H4 (cell line): ENCODE data around the gene NME7. TPM values are rescaled to one million over a fixed set of nuclear protein-coding genes. Genes with fewer than 3 reads are reported as not detected.
"Not testable (repeated sequence)": the region's sequence is repeated elsewhere in the genome, so short reads cannot be mapped to it uniquely, and the experiment has no call there.

Experiments used
- DNase-seq: peaks from one replicate; pipeline ENCODE4 v3.0.0-alpha.2; 2015; ENCODE audit warnings: low spot score
- total RNA-seq: library from RNA; depleted of rRNA; stranded (reverse); fragments of >200 nt; shearing (Covaris generic); gene quantifications from 2 replicates; pipeline ENCODE4 v1.2.3, GENCODE V29; 2014

NME7 gene
- total RNA-seq, 1 experiment from 2014 or later: 50.4 TPM

DNA sequence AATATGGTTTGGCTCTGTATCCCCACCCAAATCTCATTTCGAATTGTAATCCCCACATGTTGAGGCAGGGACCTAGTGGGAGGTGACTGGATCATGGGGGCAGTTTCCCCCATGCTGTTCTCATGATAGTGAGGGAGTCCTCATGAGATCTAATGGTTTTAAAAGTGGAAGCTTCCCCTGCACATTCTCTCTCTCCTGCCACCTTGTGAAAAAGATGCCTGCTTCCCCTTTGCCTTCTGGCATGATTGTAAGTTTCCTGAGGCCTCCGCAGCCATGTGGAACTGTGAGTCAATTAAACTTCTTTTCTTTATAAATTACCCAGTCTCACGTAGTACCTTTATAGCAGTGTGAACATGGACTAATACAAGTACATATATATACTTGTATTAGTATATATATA is 25.5 kb downstream of the NME7 start:
- not testable (repeated sequence) for DNase-seq

DNA sequence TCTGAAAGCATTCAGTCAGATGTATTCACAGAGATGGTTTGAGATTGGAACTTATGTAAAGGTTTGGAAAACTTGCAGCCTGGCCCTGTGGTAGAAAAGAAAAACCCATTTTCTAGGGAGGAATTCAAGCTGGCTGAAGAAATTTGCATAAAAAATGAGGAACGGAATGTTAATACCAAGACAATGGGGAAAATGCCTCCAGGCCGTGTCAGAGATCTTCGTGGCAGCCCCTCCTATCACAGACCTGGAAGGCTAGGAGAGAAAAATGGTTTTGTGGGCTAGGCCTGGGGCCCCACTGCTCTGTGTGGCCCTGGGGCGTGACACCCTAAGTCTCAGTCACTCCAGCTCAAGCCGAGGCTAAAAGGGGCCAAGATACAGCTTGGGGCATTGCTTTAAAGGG is 26.7 kb downstream of the NME7 start:
- no peak for DNase-seq

DNA sequence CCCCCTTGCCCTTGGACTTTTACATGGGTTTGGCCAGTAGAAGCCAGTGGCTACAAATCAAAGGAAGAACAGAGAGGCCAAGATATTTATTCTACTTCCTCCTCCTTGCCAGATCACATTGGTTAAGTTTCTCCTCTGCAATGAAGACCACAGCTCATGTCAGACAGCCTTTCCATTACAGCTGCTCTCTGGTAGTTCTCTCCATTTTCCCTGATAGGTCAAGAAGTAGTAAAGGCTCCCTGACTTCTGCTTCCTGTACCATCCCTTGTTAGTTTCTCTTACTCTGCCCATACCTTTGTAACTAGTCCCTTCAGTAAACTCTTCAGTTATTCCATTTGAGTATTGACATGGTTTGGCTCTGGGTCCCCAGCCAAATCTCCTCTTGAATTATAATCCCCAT is 27.8 kb downstream of the NME7 start:
- no peak for DNase-seq

DNA sequence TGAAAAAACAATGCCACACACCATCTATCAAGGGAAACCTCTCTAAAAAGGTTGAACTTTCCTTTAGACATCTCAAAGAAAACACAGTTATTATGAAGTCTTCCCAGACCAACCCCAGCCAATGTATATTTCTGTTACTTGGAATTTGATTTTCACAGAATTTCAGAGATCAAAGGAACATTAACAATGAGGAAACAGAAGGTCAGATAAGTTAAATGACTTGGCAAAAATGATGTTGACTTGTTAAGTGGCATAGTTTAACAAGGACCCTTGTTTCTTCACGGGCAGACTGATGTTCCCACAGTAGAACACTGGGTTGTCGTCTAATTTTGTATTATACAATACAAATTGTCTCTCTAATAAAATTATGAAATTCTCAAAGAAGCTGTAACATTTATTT is 29.0 kb downstream of the NME7 start:
- no peak for DNase-seq

DNA sequence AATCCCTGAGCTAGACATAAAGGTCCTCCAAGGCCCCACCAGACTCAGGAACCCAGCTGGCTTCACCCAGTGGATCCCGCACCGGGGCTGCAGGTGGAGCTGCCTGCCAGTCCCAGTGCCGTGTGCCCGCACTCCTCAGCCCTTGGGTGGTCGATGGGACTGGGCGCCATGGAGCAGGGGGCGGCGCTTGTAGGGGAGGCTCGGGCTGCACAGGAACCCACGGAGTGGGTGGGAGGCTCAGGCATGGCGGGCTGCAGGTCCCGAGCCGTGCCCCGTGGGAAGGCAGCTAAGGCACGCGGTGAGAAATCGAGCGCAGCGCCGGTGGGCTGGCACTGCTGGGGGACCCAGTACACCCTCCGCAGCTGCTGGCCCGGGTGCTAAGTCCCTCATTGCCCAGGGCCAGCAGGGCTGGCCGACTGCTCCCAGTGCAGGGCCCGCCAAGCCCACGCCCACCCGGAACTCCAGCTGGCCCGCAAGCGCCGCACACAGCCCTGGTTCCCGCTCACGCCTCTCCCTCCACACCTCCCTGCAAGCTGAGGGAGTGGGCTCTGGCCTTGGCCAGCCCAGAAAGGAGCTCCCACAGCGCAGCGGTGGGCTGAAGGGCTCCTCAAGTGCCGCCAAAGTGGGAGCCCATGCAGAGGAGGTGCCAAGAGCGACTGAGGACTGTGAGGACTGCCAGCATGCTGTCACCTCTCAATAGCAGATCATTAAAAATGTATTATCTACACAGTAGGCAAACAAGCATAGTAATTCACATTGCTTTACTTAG is 30.5 kb downstream of the NME7 start:
- DNase-seq: not testable (repeated sequence)

DNA sequence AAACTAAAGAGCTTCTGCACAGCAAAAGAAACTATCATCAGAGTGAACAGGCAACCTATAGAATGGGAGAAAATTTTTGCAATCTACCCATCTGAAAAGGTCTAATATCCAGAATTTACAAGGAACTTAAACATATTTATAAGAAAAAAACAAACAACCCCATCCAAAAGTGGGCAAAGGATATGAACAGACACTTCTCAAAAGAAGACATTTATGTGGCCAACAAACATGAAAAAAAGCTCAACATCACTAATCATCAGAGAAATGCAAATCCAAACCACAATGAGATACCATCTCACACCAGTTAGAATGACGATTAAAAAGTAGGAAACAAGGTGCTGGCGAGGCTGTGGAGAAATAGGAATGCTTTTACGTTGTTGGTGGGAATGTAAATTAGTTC is 32.9 kb downstream of the NME7 start:
- not testable (repeated sequence) for DNase-seq

DNA sequence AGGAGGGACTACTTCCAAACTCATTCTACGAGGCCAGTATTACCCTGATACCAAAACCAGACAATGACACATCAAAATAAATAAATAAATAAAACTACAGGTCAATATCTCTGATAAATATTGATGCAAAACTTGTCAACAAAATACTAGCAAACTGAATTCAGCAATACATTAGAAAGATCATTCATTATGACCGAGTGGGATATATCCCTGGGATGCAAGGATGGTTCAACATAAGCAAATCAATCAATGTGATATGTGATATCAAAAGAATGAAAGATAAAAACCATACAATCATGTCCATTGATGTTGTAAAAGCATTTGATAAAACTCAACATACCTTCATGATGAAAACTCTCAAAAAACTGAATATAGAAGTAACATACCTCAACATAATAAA is 36.7 kb downstream of the NME7 start:
- no peak for DNase-seq

DNA sequence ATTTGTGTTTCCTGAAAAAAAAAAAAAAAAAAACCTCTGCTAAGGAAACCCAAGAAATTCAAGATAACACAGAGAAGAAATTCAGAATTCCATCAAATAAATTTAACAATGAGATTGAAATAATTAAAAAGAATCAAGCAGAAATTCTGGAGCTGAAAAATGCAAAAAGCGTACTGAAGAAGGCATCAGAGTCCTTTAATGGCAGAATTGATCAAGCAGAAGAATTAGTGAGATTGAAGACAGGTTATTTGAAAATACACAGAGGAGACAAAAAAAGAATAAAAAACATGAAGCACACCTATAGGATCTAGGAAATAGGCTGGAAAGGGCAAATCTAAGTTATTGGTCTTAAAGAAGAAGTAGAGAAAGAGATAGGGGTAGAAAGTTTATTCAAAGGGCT is 38.2 kb downstream of the NME7 start:
- no peak for DNase-seq

DNA sequence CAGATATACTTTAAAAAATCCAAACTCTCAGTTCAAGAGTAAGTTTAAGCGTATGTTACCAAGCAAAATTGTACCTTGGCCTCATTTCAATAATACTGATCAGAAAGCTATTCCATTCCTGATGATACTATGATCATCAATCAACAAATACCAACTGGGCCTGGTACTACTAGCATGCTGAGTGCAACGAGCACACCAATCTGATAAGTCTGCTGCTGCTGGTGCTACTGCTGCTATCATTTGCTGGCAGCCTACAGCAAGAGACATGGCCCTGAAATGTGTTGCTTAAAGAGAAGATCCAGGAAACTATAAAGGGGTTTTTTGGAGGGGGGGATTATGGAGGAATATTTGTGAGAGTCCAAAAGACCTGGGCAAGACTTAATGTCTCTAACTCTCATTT is 39.7 kb downstream of the NME7 start:
- no peak for DNase-seq

DNA sequence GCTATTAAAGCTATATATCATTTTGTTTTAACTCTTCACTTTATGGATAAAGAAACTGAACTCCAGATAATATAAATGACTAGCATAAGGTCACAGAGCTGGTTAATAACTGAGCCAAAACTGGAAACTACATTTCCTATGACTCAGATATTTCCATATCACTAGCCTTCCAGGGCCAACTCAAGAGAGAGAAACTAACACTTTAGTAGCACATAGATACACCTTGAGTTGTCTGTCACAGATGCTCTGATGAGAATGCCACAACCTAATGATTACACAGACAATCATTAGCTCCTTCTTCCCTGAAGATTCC is 40.7 kb downstream of the NME7 start:
- DNase-seq: no peak

DNA sequence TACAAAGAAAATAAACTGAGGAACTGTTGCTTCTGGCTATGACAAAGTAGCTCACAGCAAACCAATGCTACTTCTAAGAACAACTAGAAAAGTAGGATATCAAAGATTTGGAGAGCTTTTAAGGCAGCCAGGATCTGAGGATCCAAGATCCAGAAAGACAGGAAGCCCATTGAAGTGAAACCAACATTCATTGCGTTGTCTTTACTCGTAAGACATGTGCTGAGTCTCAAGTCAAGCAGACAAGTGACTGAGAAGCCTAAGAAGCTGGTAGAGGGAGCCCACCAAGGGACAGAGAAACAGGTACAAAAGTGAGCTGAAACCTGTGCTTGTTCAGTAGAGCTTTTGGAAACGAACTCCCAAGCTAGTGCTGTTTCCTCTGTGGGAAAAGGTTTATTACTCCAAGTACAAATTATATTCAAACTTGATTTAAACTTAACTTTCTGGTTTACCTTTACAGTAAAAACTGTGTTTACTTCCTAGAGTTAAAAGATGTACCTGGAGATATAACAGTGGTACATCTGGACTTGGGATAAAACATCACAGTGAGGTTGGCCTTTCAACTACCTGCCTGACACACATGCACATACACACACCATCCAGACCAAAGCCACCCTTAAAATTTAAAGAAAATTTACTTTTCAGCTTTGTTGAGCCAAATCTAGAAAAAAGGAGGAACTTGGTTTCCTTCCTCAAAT is 41.2 kb downstream of the NME7 start:
- no peak for DNase-seq

DNA sequence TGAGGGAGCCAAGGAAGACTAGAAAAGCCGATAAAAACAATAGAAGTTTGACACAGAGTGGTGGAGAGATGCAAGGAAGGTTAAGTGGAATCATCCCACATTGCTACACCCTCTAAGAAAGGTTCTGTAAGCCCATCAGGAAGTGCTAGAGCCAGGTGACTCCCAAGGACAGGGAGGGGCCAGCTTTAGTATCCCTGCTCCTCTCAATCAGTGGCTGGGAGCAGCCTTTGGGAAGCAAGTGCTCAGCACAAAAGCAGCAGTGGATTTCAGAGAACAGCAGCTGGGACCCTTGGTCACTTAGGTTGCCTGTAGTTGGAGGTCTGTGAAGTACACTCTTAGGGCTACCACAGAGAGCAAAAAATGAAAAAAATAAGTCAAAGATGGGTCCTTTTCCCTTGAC is 42.5 kb downstream of the NME7 start:
- no peak for DNase-seq

DNA sequence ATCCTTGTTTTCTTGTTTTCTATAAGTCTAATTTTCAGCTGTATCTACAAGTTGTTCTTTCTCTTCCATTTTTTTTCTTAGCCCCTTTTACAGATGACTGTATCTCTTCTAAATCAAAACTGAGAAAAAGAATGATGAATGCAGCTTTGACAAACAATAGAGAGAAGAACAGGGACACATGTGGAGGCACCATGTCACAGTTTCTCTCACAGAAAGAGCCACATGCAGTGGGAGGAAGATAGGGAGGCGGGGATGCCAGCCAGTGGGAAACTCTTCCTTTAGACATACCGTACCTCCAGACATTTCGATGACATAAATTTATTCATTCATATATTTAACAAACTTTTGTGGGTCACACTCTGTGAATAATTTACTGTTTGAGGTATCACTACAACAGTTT is 45.5 kb downstream of the NME7 start:
- DNase-seq: no peak

DNA sequence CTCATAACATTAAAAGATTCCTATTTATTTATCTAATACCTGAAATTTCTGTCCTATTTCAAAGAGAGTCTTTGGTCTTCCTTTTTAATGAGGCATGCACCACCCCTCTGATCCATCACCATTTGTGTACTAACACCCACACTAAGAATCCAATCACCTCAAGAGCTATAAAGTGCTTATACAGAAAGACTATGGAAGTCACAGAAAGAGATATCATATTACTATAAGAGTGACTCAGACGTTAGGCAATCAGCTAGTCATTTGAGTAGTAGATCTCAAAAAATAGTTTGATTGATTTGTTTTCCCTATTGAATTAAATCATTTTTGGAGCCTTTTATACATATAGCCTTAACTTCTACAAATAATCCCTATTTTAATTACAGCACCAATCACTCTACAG is 46.1 kb downstream of the NME7 start:
- DNase-seq: peak; percentile 27

DNA sequence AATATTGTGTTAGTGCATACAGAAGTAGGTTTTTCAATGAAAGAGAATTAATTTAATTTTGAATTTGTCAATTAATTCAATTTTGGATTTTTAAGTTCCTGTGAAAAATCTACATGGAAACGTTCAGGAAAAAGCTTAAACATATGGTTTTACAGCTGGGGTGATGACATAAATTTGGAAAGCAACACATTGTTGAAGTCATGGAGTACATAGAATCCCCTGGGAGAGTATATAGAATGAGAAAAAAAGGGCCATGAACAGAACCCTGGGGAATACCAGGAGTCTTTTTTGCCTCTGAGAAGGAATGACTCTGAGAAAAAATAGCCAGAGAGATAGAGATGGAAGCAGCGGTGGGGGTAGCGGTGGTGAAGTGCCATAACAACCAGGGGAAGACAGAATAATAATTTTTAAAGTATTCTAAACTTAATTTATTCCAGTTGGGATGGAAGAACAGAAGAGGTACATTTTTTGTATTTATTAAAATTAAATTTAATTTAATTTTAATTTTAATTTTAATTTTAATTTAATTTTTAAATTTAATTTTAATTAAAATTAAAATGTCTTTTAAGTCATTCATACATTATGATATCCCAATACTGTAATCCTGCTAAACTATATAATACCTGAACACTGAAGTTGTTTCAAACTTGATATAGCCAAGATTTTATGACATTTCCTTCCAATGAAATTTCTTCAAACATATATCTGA is 48.9 kb downstream of the NME7 start:
- no peak for DNase-seq

DNA sequence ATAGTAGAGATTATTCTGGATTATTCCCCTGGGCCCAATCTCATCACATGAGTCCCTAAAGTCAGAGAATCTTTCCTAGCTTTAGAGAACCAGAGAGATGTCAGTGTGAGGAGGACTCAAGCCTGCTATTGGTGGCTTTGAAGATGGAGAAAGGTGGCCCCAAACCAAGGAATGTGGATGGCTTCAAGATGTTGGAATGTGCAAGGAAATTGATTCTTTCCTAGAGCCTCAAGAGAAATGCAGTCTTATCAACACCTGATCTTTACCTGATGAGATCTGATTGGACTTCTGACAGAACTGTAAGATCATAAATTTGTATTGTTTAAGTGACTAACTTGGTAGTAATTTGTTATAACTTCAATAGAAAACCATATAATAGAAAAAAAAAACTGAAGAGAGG is 51.0 kb downstream of the NME7 start:
- no peak for DNase-seq

DNA sequence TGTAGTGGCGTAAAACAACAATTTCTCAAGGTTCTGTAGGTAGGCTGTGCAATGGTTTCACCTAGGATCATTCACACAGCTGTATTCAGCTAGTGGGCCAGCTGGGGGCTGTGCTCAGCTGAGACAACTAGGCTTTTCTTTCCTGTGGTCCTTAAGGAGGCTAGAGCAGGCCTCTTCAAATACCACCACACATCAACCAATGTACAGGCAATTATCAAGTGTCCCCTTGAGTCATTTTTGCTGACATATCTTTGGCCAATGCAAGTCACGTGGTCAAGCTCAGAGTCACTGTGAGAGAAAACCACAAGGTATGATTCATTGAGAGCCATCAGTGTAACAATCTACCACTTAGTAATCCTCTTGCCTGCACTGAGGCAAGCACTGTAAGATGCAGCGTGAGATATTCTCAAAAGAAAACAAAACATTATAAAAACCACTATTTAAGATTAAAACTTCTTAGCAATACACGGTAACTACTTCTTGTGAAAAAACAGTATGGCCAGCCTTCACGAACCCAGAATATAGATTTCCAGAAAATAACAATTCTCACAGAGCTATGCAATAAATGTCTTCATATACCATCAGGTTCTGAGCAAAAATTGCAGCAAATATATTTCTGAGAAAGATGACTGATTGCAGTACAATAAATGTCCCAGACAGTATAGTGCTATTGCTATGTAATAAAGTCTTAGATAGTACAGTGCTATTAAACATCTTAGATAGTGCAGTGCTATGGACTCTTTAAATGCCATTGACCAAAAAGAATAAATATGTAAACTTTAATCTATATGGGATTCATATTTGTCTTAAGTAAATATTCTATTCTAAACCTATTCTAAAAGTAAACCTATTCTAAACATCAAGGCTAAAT is 55.3 kb downstream of the NME7 start:
- DNase-seq: peak; percentile 98

DNA sequence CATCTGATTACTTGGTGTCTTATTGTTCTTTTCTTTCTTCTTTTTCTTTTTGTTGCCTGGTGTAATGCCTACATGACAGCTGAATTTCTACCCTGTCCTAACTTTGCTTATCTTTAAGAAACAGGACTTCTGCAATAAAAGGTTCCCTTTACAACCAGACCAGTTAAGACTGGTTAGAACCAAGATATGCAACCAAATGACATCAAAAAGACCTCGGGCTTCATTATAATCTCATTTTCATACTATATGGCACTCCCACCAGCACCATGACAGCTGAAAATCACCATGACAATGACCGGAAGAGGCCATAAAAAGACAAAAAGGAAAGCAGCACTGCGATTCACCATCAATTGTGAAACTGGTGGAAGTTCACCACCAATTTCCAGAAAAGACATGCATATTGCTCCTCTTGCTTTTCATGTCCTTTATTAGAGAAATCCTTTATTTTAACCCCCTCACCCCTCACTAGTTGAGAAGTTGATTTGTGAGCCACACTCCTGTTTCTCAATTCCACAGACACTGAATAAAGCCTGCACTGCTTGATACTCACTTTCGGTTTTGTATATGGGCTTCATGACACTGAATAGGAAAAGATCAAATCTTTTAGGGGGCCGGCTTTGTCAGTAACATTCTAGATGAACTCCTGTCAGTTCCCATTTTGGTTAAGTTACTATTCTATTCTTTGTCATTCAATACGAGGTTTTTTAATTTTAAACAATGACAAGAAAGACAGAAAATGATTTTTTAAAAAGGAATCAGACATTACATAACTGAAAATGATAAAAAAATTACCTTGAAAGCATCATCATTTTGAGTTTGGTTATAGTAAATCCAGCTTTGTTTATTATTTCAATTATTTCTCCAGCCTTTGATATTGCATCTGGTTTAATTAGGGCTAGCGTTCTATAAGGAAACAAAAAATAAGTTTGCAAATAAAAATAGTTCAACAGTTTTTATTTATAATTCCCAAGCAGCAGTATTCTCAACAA is 58.1 kb downstream of the NME7 start:
- DNase-seq: no peak

DNA sequence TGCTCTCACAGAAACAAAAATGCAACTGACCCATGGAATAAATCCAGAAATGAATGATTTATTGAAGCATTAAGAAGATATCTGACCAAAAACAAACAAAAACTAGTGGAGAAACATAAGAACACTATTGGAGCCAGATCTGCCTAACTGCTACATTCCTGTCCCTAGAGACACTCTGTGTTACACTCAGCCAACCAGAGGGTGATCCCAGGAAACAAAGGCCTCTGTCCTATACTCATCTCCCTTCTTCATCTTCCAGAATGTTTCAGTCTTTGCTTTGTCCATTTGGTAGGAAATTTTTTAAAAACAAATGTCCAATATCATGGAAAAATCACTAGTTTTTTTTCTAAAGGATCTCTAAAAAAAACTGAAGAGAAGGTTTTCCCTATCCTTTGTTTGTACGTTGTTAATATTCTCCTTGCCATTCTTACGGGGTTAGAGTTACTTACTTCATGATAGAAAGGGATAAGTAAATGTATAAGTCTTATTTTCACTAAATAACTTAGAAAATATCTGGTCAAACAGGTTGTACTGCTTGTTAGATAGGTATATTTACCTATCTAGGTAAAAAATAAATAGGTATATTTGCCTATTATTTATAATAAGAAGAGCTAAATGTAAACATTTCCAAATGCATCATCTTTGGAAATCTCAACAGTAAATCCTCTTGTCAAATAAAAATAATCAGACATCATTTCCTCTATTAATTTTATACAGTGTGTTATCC is 59.1 kb downstream of the NME7 start:
- no peak for DNase-seq

DNA sequence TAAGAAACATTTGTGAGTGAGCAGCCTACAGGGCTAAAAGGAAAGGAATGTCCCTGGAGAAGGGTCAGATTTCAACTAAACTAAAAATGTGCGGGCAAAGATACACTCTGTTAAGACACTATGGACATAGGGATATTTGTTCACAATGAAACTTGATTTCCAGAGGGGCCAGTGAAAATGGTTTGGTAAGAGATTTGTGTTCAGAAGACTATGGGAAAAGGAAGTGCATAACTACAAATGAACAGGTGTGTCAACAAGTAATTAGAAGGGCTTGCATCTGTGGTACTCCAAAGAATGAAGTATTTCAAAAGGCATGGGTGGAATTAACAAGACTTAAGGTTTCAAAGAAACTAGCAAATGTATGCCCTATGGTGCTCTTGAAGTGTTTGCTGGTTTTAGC is 60.4 kb downstream of the NME7 start:
- no peak for DNase-seq
